Measurements from ENCODE around the gene FAM107A.

DNA sequence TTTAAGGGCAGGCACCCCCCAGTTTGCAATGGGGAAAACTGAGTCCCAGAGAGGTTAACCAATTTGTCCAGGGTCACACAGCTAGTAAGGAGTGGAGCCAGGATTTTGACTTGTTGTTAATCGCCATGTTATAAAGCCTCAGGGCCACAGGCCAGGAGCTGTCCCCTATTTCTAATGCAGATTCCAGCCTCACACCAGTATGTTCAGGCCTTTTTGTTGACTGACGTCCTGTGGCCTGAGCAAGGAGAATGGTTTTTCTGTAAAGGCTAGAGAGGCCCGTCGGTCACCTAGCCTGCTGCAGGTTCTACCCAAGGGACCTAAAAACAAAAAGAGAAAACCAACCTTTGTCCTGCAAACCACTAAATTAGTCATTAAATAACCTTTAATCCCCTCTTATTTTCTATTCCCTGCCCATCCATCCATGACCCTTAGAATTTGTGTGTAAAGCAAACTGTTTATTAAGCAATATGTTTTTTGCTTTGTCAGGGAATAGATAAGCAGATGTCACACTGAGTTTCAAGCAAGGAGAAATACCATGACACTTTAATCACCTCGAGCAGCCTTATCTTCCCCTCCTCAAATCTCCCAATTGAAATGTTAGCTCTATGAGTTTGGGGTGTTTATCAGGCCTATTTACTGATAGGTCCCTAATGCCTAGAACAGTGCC, 54.3 kb downstream of the FAM107A start:
- TF ChIP-seq POLR2AphosphoS5 (IDR thresholded peaks at IDR 0.05; ENCODE audit: low read depth): no peak
- TF ChIP-seq EZH2 (IDR thresholded peaks at IDR 0.05; ENCODE audit: low read depth, unreplicated experiment): no peak
